PC-9 (cell line): ENCODE measurements around the gene STAT5B. TPM values are rescaled to one million over a fixed set of nuclear protein-coding genes. Genes with fewer than 3 reads are reported as not detected.
A peak's percentile ranks its signal among the peaks of the same experiment; 100 is the strongest.

ENCODE experiments used
- BruUV-seq: library from RNA; stranded (reverse); fragments of 400-500 nt; replicated peaks from 2 replicates; lab custom pipeline; 2021; lab: Mats Ljungman, UMichigan
- CTCF ChIA-PET: fragments of 300-600 bp; sonication (Branson Sonifier 250); formaldehyde crosslinking; loops from one replicate; lab custom pipeline; 2022; ENCODE audit warnings: antibody characterized with exemption; lab: Charles Lee
- POLR2A ChIA-PET: fragments of 300-600 bp; sonication (Branson Sonifier 250); formaldehyde crosslinking; loops from one replicate; lab custom pipeline; 2022; ENCODE audit warnings: antibody characterized with exemption; ENCODE audit not compliant: unreplicated experiment; lab: Charles Lee
- DNase-seq, 2 experiments: peaks; one replicate each; pipeline versions ENCODE4 v3.0.0 to v3.0.0-alpha.2; 2015 to 2022; ENCODE audit warnings: mixed read lengths in 1 of 2
- H2AFZ ChIP-seq: fragments of 200-600 bp; sonication (generic); 2 replicates; pipeline ENCODE4 v1.8.1; 2017; ENCODE audit warnings: antibody characterized with exemption
- H3F3A ChIP-seq: fragments of 200-600 bp; sonication (generic); 2 replicates; pipeline ENCODE4 v1.8.1; 2017; ENCODE audit warnings: antibody characterized with exemption, mild to moderate bottlenecking, low read depth; ENCODE audit not compliant: insufficient read depth
- H3K27ac ChIP-seq: fragments of 200-600 bp; sonication (generic); 2 replicates; pipeline ENCODE4 v1.6.1; 2016; ENCODE audit warnings: mixed run types
- H3K27me3 ChIP-seq: fragments of 200-600 bp; sonication (generic); 2 replicates; pipeline ENCODE4 v1.6.1; 2016; ENCODE audit warnings: low read depth, mixed run types; ENCODE audit not compliant: insufficient read depth
- H3K36me3 ChIP-seq: fragments of 200-600 bp; sonication (generic); 2 replicates; pipeline ENCODE4 v1.6.1; 2016; ENCODE audit warnings: low read depth, mixed run types
- H3K4me1 ChIP-seq: fragments of 200-600 bp; sonication (generic); replicated peaks from 2 replicates; pipeline ENCODE4 v1.6.1; 2016; ENCODE audit warnings: mixed run types; ENCODE audit not compliant: insufficient read depth
- H3K4me2 ChIP-seq: fragments of 200-600 bp; sonication (generic); 2 replicates; pipeline ENCODE4 v1.6.1; 2017; ENCODE audit warnings: mixed run types
- H3K4me3 ChIP-seq: fragments of 200-600 bp; sonication (generic); 2 replicates; pipeline ENCODE4 v1.6.1; 2016; ENCODE audit warnings: mixed run types
- H3K79me2 ChIP-seq: fragments of 200-600 bp; sonication (generic); 2 replicates; pipeline ENCODE4 v1.6.1; 2017; ENCODE audit warnings: low read depth, mixed run types
- H3K9me2 ChIP-seq: fragments of 200-600 bp; sonication (generic); 2 replicates; pipeline ENCODE4 v1.8.1; 2017; ENCODE audit warnings: mild to moderate bottlenecking; ENCODE audit not compliant: insufficient read depth
- H3K9me3 ChIP-seq: fragments of 200-600 bp; sonication (generic); 2 replicates; pipeline ENCODE4 v1.8.1; 2016; ENCODE audit warnings: low read depth; ENCODE audit not compliant: insufficient read depth
- H4K20me1 ChIP-seq: fragments of 200-600 bp; sonication (generic); 2 replicates; pipeline ENCODE4 v1.8.1; 2017; ENCODE audit not compliant: insufficient read depth
- EZH2 ChIP-seq: fragments of 200-600 bp; sonication (generic); IDR thresholded peaks from 2 replicates; pipeline ENCODE4 v1.8.0; 2017; ENCODE audit warnings: antibody characterized with exemption, low read depth
- intact Hi-C: fragments of 100-400 bp; cut with micrococcal nuclease; formaldehyde crosslinking; loops from one replicate; pipeline ENCODE4 v1.10.0; 2022; ENCODE audit not compliant: unreplicated experiment
- total RNA-seq: library from RNA; stranded (reverse); gene quantifications from 2 replicates; pipeline ENCODE4 v1.2.3, GENCODE V29; 2021
- TF ChIP-seq, protein P1 (sequence below): fragments of 200-600 bp; sonication (generic); conservative IDR thresholded peaks from 2 replicates; pipeline ENCODE4 v1.6.1; 2017; ENCODE audit warnings: mixed run types, antibody characterized with exemption, mild to moderate bottlenecking, moderate library complexity

The STAT5B gene
- total RNA-seq, 1 experiment from 2014 or later: 19.5 TPM

- Histone ChIP-seq H3K27me3 (no peaks in the 10 kb centered on the region), H3K27ac (no peak overlapping the region), H4K20me1 (peaks cover 5% of the 10 kb centered on the region; the same call in 1 of the 2 replicates), H3K4me1 (peaks cover 7% of the 10 kb centered on the region; the same call in 1 of the 2 replicates), H2AFZ (peak overlapping the region; percentile 76; the same call in 1 of the 2 replicates), H3K9me3 (no peaks in the 10 kb centered on the region), H3K4me2 (peak overlapping the region; percentile 72), H3K79me2 (peaks cover 41% of the 10 kb centered on the region), H3F3A (no peaks in the 10 kb centered on the region), H3K36me3 (no peaks in the 10 kb centered on the region), H3K9me2 (no peaks in the 10 kb centered on the region), H3K4me3 (no peak overlapping the region; the same call in 1 of the 2 replicates)
- CTCF ChIA-PET: no interaction called here
- POLR2A ChIA-PET: interaction anchor here (0.6 kb wide), 1 partner anchor 20 kb away, joined by 21 read pairs; no protein-coding TSS in a partner anchor
- TSS peak; percentile 78 for BruUV-seq
- TF ChIP-seq, protein P1, sequence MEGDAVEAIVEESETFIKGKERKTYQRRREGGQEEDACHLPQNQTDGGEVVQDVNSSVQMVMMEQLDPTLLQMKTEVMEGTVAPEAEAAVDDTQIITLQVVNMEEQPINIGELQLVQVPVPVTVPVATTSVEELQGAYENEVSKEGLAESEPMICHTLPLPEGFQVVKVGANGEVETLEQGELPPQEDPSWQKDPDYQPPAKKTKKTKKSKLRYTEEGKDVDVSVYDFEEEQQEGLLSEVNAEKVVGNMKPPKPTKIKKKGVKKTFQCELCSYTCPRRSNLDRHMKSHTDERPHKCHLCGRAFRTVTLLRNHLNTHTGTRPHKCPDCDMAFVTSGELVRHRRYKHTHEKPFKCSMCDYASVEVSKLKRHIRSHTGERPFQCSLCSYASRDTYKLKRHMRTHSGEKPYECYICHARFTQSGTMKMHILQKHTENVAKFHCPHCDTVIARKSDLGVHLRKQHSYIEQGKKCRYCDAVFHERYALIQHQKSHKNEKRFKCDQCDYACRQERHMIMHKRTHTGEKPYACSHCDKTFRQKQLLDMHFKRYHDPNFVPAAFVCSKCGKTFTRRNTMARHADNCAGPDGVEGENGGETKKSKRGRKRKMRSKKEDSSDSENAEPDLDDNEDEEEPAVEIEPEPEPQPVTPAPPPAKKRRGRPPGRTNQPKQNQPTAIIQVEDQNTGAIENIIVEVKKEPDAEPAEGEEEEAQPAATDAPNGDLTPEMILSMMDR: no peak
- no peak for TF ChIP-seq EZH2
- no peak for DNase-seq
- intact Hi-C loops: no loop called here
These were observed 120.6 kb downstream of the STAT5B start for GRCh38 chr17:42155614-42156045.

DNA sequence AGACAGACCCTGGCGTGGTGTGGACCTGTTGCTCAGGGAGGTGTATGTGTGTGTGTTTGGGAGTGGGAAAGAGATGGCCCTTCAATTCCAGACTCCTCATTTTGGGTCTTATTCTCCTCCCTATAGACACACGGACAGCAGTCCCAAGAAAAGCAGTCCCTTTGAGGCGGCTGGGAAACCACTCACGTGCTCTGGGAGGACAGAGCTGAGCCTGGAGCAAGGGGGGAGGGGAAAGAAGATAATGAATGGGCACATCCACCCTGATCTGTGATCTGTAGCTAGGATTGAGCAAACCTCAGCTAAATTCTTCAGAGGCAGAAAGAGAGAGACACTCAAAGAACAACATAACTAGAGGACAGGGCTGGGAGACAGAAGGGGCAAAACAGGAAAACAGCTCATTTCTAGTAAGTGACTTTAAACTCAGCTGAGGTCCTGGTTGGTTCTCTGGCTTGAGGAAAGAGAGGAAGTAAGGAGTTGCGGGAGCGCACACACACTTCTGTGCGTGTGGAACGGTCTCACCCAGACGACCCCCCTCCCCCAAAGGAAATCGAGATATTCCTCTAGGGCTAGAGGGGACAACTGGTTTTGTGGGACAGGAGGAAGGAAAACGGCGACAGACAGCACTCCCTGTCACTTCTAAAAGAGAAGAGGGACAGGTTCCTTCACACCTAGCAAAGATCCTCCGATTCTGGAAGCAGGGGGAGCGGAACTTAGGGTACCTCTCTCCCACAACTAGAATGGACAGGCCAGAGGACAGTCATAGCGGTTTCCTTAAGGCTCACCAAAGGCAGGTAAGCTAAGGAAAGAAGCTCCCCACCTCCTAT lies 122.1 kb downstream of the STAT5B start:
- Histone ChIP-seq H3K27me3 (no peaks in the 10 kb centered on the region), H4K20me1 (peaks cover 13% of the 10 kb centered on the region), H3K9me2 (no peaks in the 10 kb centered on the region), H3K36me3 (no peaks in the 10 kb centered on the region), H3K4me3 (peak overlapping the region; percentile 97), H3K79me2 (peaks cover 56% of the 10 kb centered on the region), H3K27ac (no peak overlapping the region; the same call in 1 of the 2 replicates), H3K4me1 (peaks cover 7% of the 10 kb centered on the region; the same call in 1 of the 2 replicates), H3F3A (0 out of 2 replicates have a peak, but pooled peaks cover 2% of the 10 kb centered on the region), H2AFZ (peak overlapping the region; percentile 89), H3K4me2 (peak overlapping the region; percentile 89), H3K9me3 (no peaks in the 10 kb centered on the region)
- CTCF ChIA-PET: interaction anchor here (0.6 kb wide), 1 partner anchor 70 kb away, joined by 4 read pairs; no protein-coding TSS in a partner anchor
- DNase-seq: no peak
- TSS peak; percentile 46 for BruUV-seq
- no peak for TF ChIP-seq EZH2
- TF ChIP-seq, protein P1: no peak
- intact Hi-C loops: no loop called here
- POLR2A ChIA-PET: interaction anchor here (0.5 to 0.7 kb wide), 3 partner anchors 42 to 1625 kb away, joined by 3 to 5 read pairs (median 3); partner anchors contain the start of genes DUSP3 and STAT5A

Other genes starting within 250 kb of the STAT5B start
- gene C17orf113, start 225.8 kb downstream of the STAT5B start, total RNA-seq: 3.4 and 3.7 TPM in 2 replicates
- gene ZNF385C, start 177.9 kb downstream of the STAT5B start, total RNA-seq: 1.7 and 2.1 TPM in 2 replicates
- gene DHX58, start 163.7 kb downstream of the STAT5B start, total RNA-seq: 17.9 and 26.0 TPM in 2 replicates
- gene KAT2A, start 155.0 kb downstream of the STAT5B start, total RNA-seq: 42.1 and 47.6 TPM in 2 replicates
- gene HSPB9, start 153.6 kb downstream of the STAT5B start, total RNA-seq: 0.33 TPM in 1 of 2 replicates, not detected in the other
- 97.0 and 120 TPM in 2 replicates for gene RAB5C, start 121.4 kb downstream of the STAT5B start, total RNA-seq
- not detected in 2 replicates for gene KCNH4, start 95.2 kb downstream of the STAT5B start, total RNA-seq
- gene HCRT, start 90.9 kb downstream of the STAT5B start, total RNA-seq: not detected in 2 replicates
- gene GHDC, start 81.9 kb downstream of the STAT5B start, total RNA-seq: 21.5 and 28.6 TPM in 2 replicates
- 3.4 and 12.1 TPM in 2 replicates for gene STAT5A, start 12.1 kb upstream of the STAT5B start, total RNA-seq
- gene STAT3, start 112.1 kb upstream of the STAT5B start, total RNA-seq: 65.2 and 74.6 TPM in 2 replicates
- gene CAVIN1, start 146.9 kb upstream of the STAT5B start, total RNA-seq: 154 and 170 TPM in 2 replicates
- 39.4 and 55.1 TPM in 2 replicates for gene ATP6V0A1, start 182.5 kb upstream of the STAT5B start, total RNA-seq